A673 (cell line): ENCODE results near the gene ESPN. TPM values are rescaled to one million over a fixed set of nuclear protein-coding genes. Genes with fewer than 3 reads are reported as not detected.
A peak's percentile ranks its signal among the peaks of the same experiment; 100 is the strongest.
"Not testable (repeated sequence)": the region's sequence is repeated elsewhere in the genome, so short reads cannot be mapped to it uniquely, and the experiment has no call there.

ENCODE experiments used
- BruUV-seq: library from RNA; stranded (reverse); fragments of 400-500 nt; replicated peaks from 2 replicates; lab custom pipeline; 2021; lab: Mats Ljungman, UMichigan
- CTCF ChIA-PET: fragments of 300-600 bp; sonication (Branson Sonifier 250); formaldehyde crosslinking; loops from one replicate; lab custom pipeline; 2022; ENCODE audit warnings: antibody characterized with exemption; lab: Charles Lee
- POLR2A ChIA-PET: fragments of 300-600 bp; sonication (Branson Sonifier 250); formaldehyde crosslinking; loops from one replicate; lab custom pipeline; 2022; ENCODE audit warnings: antibody characterized with exemption; ENCODE audit not compliant: low non-redundant PET; lab: Charles Lee
- DNase-seq: peaks from one replicate; pipeline ENCODE4 v3.0.0-alpha.2; 2015; ENCODE audit warnings: low spot score
- H3K27ac ChIP-seq: fragments of 200-600 bp; sonication (generic); 2 replicates; pipeline ENCODE4 v1.5.1; 2016; ENCODE audit warnings: mixed run types, low read depth, mild to moderate bottlenecking, mixed read lengths, antibody characterized with exemption, low read length; ENCODE audit not compliant: poor library complexity, severe bottlenecking
- H3K27me3 ChIP-seq: fragments of 200-600 bp; sonication (generic); replicated peaks from 2 replicates; pipeline ENCODE4 v1.6.1; 2017; ENCODE audit warnings: mixed run types, low read depth, mild to moderate bottlenecking, mixed read lengths, antibody characterized with exemption, low read length; ENCODE audit not compliant: insufficient read depth, poor library complexity
- H3K36me3 ChIP-seq: fragments of 200-600 bp; sonication (generic); 2 replicates; pipeline ENCODE4 v1.6.1; 2016; ENCODE audit warnings: mixed run types, mild to moderate bottlenecking, mixed read lengths, antibody characterized with exemption, low read length; ENCODE audit not compliant: insufficient read depth, poor library complexity, severe bottlenecking
- H3K4me1 ChIP-seq: fragments of 200-600 bp; sonication (generic); 2 replicates; pipeline ENCODE4 v1.6.1; 2017; ENCODE audit warnings: mixed run types, mild to moderate bottlenecking, mixed read lengths, antibody characterized with exemption, low read length; ENCODE audit not compliant: insufficient read depth, poor library complexity, severe bottlenecking
- H3K4me3 ChIP-seq: fragments of 200-600 bp; sonication (generic); 2 replicates; pipeline ENCODE4 v1.5.1; 2016; ENCODE audit warnings: low read depth, mixed run types, mild to moderate bottlenecking, mixed read lengths, low read length; ENCODE audit not compliant: poor library complexity, severe bottlenecking
- H3K9me3 ChIP-seq: fragments of 200-600 bp; sonication (generic); 2 replicates; pipeline ENCODE4 v1.6.1; 2016; ENCODE audit warnings: mixed run types, low read depth, mild to moderate bottlenecking, mixed read lengths, antibody characterized with exemption, low read length; ENCODE audit not compliant: poor library complexity, severe bottlenecking
- EZH2 ChIP-seq: fragments of 200-600 bp; sonication (generic); IDR thresholded peaks from 2 replicates; pipeline ENCODE4 v1.6.1; 2017; ENCODE audit warnings: borderline replicate concordance, low read depth, mild to moderate bottlenecking, mixed read lengths, antibody characterized with exemption, low read length; ENCODE audit not compliant: poor library complexity, severe bottlenecking
- intact Hi-C: fragments of 100-400 bp; cut with micrococcal nuclease; formaldehyde crosslinking; loops from one replicate; pipeline ENCODE4 v1.10.0; 2022; ENCODE audit not compliant: unreplicated experiment
- total RNA-seq: library from RNA; stranded (reverse); gene quantifications from 2 replicates; pipeline ENCODE4 v1.2.3, GENCODE V29; 2021
- TF ChIP-seq, protein P1 (sequence below): fragments of 300-800, 200-600 bp; sonication (generic); conservative IDR thresholded peaks from 2 replicates; pipeline ENCODE4 v1.5.1; 2017; ENCODE audit warnings: low read depth, mild to moderate bottlenecking, antibody characterized with exemption, low read length, moderate library complexity, mixed read lengths

Gene ESPN
- total RNA-seq, 1 experiment from 2014 or later = not detected

DNA sequence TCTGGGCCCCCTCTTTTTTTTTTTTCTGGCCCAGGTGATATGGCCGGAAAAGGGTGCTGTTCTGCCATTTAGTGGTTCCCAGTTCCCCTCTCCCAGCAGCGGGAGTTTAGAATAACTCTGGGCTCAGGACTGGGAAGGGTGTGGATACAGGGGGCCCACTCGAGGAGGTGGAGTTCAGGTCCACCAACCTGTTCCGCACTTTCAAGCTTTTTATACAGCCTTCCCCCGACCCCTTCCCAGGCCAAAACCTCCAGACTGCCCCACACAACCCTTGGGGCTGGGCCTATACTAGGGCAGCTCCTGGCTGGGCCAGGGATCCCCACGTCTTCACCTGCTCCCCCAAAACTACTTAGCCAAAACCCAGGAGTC, 66.5 kb downstream of the ESPN start:
- DNase-seq = no peak
- no TSS peak for BruUV-seq
- POLR2A ChIA-PET = no interaction called here
- intact Hi-C loops = no loop called here
- Histone ChIP-seq H3K4me3 (peak overlapping the region; percentile 55), H3K36me3 (no peaks in the 10 kb centered on the region), H3K9me3 (no peaks in the 10 kb centered on the region), H3K27me3 (peaks cover 3% of the 10 kb centered on the region), H3K27ac (no peak overlapping the region), H3K4me1 (peaks cover 11% of the 10 kb centered on the region)
- CTCF ChIA-PET = interaction anchor here (1.1 kb wide), 1 partner anchor 11 kb away, joined by 3 read pairs; no protein-coding TSS in a partner anchor
- no peak for TF ChIP-seq EZH2
- TF ChIP-seq, protein P1, sequence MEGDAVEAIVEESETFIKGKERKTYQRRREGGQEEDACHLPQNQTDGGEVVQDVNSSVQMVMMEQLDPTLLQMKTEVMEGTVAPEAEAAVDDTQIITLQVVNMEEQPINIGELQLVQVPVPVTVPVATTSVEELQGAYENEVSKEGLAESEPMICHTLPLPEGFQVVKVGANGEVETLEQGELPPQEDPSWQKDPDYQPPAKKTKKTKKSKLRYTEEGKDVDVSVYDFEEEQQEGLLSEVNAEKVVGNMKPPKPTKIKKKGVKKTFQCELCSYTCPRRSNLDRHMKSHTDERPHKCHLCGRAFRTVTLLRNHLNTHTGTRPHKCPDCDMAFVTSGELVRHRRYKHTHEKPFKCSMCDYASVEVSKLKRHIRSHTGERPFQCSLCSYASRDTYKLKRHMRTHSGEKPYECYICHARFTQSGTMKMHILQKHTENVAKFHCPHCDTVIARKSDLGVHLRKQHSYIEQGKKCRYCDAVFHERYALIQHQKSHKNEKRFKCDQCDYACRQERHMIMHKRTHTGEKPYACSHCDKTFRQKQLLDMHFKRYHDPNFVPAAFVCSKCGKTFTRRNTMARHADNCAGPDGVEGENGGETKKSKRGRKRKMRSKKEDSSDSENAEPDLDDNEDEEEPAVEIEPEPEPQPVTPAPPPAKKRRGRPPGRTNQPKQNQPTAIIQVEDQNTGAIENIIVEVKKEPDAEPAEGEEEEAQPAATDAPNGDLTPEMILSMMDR = no peak

DNA sequence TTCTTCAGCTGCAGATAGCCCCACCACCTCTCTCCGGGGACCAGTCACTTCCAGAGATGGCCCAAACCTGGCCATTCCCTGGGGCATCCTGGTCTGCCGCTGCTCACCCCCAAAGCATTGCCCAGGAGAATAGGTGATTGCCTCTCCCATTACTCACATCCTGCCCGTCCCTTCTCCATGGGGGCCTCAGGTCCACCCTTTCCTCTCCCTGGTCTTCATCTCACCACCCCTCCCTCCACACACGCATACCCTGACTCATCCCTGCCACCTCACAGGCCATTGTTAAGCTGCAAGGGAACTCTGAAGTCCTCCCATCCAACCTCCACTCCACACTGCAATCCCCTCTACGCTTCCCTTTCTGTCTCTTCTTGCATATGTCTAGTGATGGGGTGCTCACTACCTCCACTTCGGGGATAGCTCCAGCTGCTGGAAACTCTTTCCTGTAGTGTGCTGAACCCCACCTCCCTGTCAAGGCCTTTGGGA, 66.9 kb downstream of the ESPN start, which contains the start of gene PLEKHG5:
Gene PLEKHG5, minus strand, starts transcription at position 188 of the 483 bp plus-strand sequence. CDS start 14,096 bp downstream, outside the sequence.
- no TSS peak for BruUV-seq
- intact Hi-C loops = no loop called here
- CTCF ChIA-PET = no interaction called here
- Histone ChIP-seq H3K4me1 (peaks cover 9% of the 10 kb centered on the region), H3K27ac (no peak within 1 kb of the TSS), H3K36me3 (no peaks in the 10 kb centered on the region), H3K27me3 (no peaks in the 10 kb centered on the region), H3K9me3 (no peaks in the 10 kb centered on the region), H3K4me3 (peak within 1 kb of the TSS; percentile 55)
- no peak for TF ChIP-seq EZH2
- TF ChIP-seq, protein P1 = no peak
- DNase-seq = no peak
- POLR2A ChIA-PET = no interaction called here

GRCh38 chr1:6491966-6492365, 67.4 kb downstream of the ESPN start:
- H3K4me1 ChIP-seq = peaks cover 14% of the 10 kb centered on the region
- no TSS peak for BruUV-seq

GRCh38 chr1:6493834-6494223, 69.3 kb downstream of the ESPN start:
- H3K4me3 ChIP-seq, intact Hi-C loops, H3K36me3 ChIP-seq, CTCF ChIA-PET, H3K27me3 ChIP-seq, BruUV-seq, DNase-seq, POLR2A ChIA-PET, H3K9me3 ChIP-seq, H3K27ac ChIP-seq: not testable (repeated sequence)
- peaks cover 14% of the 10 kb centered on the region for H3K4me1 ChIP-seq

More at GRCh38 chr1:6491966-6492365, 67.4 kb downstream of the ESPN start:
- Histone ChIP-seq H3K27me3 (no peaks in the 10 kb centered on the region), H3K27ac (no peak overlapping the region), H3K4me3 (no peak overlapping the region), H3K36me3 (no peaks in the 10 kb centered on the region), H3K9me3 (no peaks in the 10 kb centered on the region)
- TF ChIP-seq, protein P1 = no peak
- TF ChIP-seq EZH2 = no peak
- ChIA-PET POLR2A (no interaction called here), CTCF (no interaction called here)
- no peak for DNase-seq
- intact Hi-C loops = no loop called here
